HAP-1 (cell line): ENCODE measurements around the gene GSTM5.
"Not testable (repeated sequence)": the region's sequence is repeated elsewhere in the genome, so short reads cannot be mapped to it uniquely, and the experiment has no call there.

ENCODE experiments used
- DNase-seq, 2 experiments: peaks; one replicate each; pipeline ENCODE4 v3.0.0-alpha.2; 2016 to 2020; ENCODE audit warnings: low spot score in 2 of 2
- H3K27me3 ChIP-seq: fragments of 250-450 bp; sonication (Bioruptor Pico); 2 replicates; pipeline ENCODE4 v1.5.1; 2020; ENCODE audit warnings: low read depth, mild to moderate bottlenecking, moderate library complexity
- H3K36me3 ChIP-seq: fragments of 250-450 bp; sonication (Bioruptor Pico); replicated peaks from 2 replicates; pipeline ENCODE4 v1.5.1; 2020; ENCODE audit warnings: mild to moderate bottlenecking
- H3K4me1 ChIP-seq: fragments of 250-450 bp; sonication (Bioruptor Pico); 2 replicates; pipeline ENCODE4 v1.5.1; 2020; ENCODE audit warnings: mild to moderate bottlenecking
- H3K4me3 ChIP-seq: fragments of 250-450 bp; sonication (Bioruptor Pico); 2 replicates; pipeline ENCODE4 v1.5.1; 2020; ENCODE audit warnings: mild to moderate bottlenecking, moderate library complexity
- H3K9me3 ChIP-seq: fragments of 250-450 bp; sonication (Bioruptor Pico); 2 replicates; pipeline ENCODE4 v1.5.1; 2020; ENCODE audit warnings: mild to moderate bottlenecking, moderate library complexity
- in situ Hi-C: fragments of 300-500 bp; cut with MboI; formaldehyde crosslinking; loops from 3 replicates; pipeline ENCODE4 v1.14.3; 2020; ENCODE audit warnings: low sequenced_read_pairs, inconsistent platforms, mixed read lengths

GSTM5 gene

DNA sequence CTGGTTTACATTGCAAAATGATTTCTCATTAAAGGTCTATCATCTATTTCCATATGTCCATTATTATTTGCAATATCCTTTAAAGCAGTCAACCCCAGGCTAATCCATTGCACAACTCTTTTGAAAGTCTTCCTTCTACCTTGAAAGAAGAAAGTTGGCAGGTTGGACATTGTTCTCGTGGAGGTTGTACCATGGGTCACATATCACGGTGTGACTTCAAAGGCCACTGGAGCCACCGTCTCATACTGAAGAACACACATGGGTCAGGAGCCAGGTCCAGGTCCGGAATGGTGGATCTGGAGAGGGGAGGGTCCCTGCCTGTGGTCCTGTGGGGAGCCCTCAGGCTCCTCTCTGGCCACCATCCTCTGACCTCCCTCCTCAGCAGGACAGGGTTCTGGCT lies 26.2 kb upstream of the GSTM5 start:
- DNase-seq, H3K27me3 ChIP-seq, H3K36me3 ChIP-seq, in situ Hi-C loops, H3K9me3 ChIP-seq, H3K4me1 ChIP-seq, H3K4me3 ChIP-seq: not testable (repeated sequence)

DNA sequence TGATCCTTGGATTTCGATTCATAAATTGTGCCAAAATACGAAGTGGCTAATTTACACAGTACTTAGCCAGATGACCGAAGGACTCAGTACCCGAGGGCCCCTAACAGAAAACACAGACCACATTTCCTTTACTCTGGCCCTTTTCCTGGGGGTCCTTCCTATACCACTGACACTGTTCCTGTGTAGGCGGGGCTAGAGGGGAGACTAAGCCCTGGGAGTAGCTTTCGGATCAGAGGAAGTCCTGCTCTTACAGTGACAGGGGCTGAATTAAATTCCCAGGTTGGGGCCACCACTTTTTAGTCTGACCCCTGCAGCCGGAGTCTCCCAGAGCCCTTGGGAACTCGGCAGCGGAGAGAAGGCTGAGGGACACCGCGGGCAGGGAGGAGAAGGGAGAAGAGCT lies 24.9 kb upstream of the GSTM5 start:
- H3K9me3 ChIP-seq, H3K36me3 ChIP-seq, H3K4me3 ChIP-seq, in situ Hi-C loops, H3K27me3 ChIP-seq, DNase-seq, H3K4me1 ChIP-seq: not testable (repeated sequence)

GRCh38 chr1:109687641-109688499 lies 24.2 kb upstream of the GSTM5 start, which contains the start of gene GSTM1:
GSTM1 (plus strand) TSS chr1:109687817; CDS start chr1:109687874, 57 bp downstream.
- H3K36me3 ChIP-seq: no peaks in the 10 kb centered on the region
- no peaks in the 10 kb centered on the region for H3K9me3 ChIP-seq
- DNase-seq: no peak
- in situ Hi-C loops: no loop called here
- no peaks in the 10 kb centered on the region for H3K27me3 ChIP-seq
- H3K4me1 ChIP-seq: no peaks in the 10 kb centered on the region
- no peak within 1 kb of the TSS for H3K4me3 ChIP-seq

DNA sequence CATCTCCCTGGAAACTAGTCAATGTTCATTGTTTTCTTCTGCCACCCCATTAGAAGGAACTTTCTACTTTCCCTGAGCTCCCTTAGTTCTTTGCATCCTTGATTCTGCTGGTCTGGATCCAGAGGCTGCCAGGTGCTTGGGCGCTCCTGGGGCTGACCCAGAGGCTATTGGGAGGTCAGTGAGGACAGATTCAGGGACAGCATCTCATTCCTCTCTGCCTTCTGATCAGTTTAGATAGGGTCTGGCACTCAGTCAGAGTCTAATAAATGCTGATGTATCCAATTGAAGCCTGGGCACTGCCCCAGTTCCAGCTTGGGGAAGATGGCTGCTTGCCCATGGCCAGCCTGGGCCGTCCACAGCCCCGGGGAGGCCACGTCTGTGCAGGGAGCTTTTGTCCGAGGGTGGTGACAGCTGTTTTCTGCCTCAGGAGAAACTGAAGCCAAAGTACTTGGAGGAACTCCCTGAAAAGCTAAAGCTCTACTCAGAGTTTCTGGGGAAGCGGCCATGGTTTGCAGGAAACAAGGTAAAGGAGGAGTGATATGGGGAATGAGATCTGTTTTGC lies 22.1 kb upstream of the GSTM5 start:
- in situ Hi-C loops: no loop called here
- no peaks in the 10 kb centered on the region for H3K27me3 ChIP-seq
- H3K36me3 ChIP-seq: no peaks in the 10 kb centered on the region
- no peak overlapping the region for H3K4me3 ChIP-seq
- no peaks in the 10 kb centered on the region for H3K9me3 ChIP-seq
- H3K4me1 ChIP-seq: no peaks in the 10 kb centered on the region
- no peak for DNase-seq

- Histone ChIP-seq H3K36me3 (no peaks in the 10 kb centered on the region), H3K4me1 (no peaks in the 10 kb centered on the region), H3K4me3 (no peak overlapping the region), H3K27me3 (no peaks in the 10 kb centered on the region), H3K9me3 (no peaks in the 10 kb centered on the region)
- DNase-seq: no peak
- in situ Hi-C loops: no loop called here
These were observed 20.3 kb upstream of the GSTM5 start for GRCh38 chr1:109691759-109692158.

GRCh38 chr1:109694400-109694799 lies 17.7 kb upstream of the GSTM5 start:
- H3K27me3 ChIP-seq, in situ Hi-C loops, H3K36me3 ChIP-seq, DNase-seq, H3K4me3 ChIP-seq, H3K9me3 ChIP-seq, H3K4me1 ChIP-seq: not testable (repeated sequence)

GRCh38 chr1:109695138-109695537 lies 16.9 kb upstream of the GSTM5 start:
- DNase-seq, in situ Hi-C loops, H3K27me3 ChIP-seq, H3K9me3 ChIP-seq, H3K4me1 ChIP-seq, H3K36me3 ChIP-seq, H3K4me3 ChIP-seq: not testable (repeated sequence)

DNA sequence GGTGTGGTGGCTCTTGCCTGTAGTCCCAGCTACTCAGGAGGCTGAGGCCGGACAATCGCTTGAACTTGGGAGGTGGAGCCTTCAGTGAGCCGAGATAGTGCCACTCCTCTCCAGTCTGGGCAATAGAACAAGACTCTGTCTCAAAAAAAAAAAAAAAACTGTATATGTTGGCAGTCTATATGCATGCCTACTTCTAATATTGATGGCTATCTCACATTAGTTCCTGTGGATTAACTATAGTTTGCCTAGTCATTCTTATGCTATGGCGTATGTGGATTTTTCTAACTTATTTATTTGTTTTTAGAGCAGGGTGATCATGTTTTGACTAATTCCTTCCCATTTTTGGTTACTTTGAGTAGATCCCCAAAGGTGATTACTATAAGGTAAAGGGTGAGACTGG lies 15.0 kb upstream of the GSTM5 start:
- in situ Hi-C loops: no loop called here
- Histone ChIP-seq H3K9me3 (no peaks in the 10 kb centered on the region), H3K4me1 (no peaks in the 10 kb centered on the region), H3K27me3 (no peaks in the 10 kb centered on the region), H3K36me3 (no peaks in the 10 kb centered on the region), H3K4me3 (no peak overlapping the region)
- no peak for DNase-seq

GRCh38 chr1:109697861-109698260 lies 14.2 kb upstream of the GSTM5 start:
- in situ Hi-C loops, H3K36me3 ChIP-seq, H3K9me3 ChIP-seq, DNase-seq, H3K4me1 ChIP-seq, H3K27me3 ChIP-seq, H3K4me3 ChIP-seq: not testable (repeated sequence)

DNA sequence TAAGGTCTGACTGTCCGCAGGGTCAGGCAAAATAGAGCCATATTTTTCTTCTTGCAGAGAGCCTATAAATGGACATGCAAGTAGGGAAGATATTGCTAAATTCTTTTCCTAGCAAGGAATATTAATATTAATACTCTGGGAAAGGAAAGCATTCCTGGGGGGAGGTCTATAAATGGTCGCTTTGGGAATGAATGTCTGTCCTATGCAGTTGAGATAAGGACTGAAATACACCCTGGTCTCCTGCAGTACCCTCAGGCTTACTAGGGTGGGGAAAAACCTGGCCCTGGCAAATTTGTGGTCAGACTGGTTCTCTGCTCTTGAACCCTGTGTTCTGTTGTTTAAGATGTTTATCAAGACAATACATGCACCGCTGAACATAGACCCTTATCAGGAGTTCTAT lies 9.1 kb upstream of the GSTM5 start:
- H3K36me3 ChIP-seq, DNase-seq, H3K4me1 ChIP-seq, H3K9me3 ChIP-seq, in situ Hi-C loops, H3K4me3 ChIP-seq, H3K27me3 ChIP-seq: not testable (repeated sequence)

DNA sequence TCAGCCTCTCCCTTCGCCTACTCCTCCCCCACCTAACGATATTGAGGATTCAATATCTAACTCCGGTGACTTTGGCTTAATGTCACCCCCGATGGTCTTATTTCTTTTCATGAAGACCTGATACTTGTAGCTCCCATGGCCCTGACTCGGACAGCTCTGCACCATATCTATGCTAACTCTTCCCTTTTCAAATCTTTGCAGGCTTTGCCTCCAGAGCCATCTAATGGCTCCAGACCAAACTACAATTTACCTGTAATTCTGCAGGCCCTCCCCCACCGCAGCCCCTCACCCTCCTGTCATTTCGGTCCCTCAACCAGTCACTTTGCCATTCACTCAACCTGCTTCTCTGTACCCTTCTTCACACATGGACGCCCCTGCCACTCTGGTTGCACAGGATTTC lies 7.9 kb upstream of the GSTM5 start:
- no peak for DNase-seq
- Histone ChIP-seq H3K27me3 (no peaks in the 10 kb centered on the region), H3K36me3 (no peaks in the 10 kb centered on the region), H3K9me3 (peaks cover 4% of the 10 kb centered on the region; the same call in 1 of the 2 replicates), H3K4me3 (no peak overlapping the region), H3K4me1 (no peaks in the 10 kb centered on the region)
- in situ Hi-C loops: no loop called here

- H3K9me3 ChIP-seq: peaks cover 4% of the 10 kb centered on the region; the same call in 1 of the 2 replicates
- H3K4me1 ChIP-seq: no peaks in the 10 kb centered on the region
- DNase-seq: no peak
- H3K4me3 ChIP-seq: no peak overlapping the region
- in situ Hi-C loops: no loop called here
- no peaks in the 10 kb centered on the region for H3K27me3 ChIP-seq
- H3K36me3 ChIP-seq: no peaks in the 10 kb centered on the region
These were observed 6.6 kb upstream of the GSTM5 start for GRCh38 chr1:109705411-109705810.

DNA sequence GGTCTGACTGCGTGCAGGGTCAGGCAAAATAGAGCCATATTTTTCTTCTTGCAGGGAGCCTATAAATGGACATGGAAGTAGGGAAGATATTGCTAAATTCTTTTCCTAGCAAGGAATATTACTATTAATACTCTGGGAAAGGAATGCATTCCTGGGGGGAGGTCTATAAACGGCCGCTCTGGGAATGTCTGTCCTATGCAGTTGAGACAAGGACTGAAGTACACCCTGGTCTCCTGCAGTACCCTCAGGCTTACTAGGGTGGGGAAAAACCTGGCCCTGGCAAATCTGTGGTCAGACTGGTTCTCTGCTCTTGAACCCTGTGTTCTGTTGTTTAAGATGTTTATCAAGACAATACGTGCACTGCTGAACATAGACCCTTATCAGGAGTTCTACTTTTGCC lies 3.1 kb upstream of the GSTM5 start:
- H3K4me1 ChIP-seq, in situ Hi-C loops, DNase-seq, H3K27me3 ChIP-seq, H3K4me3 ChIP-seq, H3K36me3 ChIP-seq, H3K9me3 ChIP-seq: not testable (repeated sequence)

DNA sequence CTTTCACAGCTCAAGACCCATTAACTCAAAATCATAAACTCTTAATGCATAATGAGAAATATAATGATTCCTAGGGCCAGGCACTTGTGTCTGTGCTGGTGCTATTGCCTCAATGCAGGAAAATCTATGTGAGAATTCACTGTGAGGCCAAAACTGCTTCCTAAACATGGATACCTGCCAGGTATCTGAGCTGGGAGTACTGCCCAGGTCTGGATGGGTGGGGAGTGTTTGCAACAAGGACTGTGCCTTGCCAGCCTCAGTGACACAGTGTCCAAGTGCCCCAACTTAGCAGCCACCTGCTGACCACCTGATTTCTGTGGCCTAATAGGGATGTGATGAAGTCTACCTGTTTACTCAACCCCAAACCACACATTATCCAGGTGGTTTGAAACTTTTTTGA lies 2.2 kb upstream of the GSTM5 start:
- DNase-seq, in situ Hi-C loops, H3K4me3 ChIP-seq: not testable (repeated sequence)

More for the DNA sequence above, 2.2 kb upstream of the GSTM5 start:
- not testable (repeated sequence) for H3K9me3 ChIP-seq, H3K36me3 ChIP-seq, H3K27me3 ChIP-seq, H3K4me1 ChIP-seq
